NCI-H748 (cell line): ENCODE measurements around the gene MUSK.

ENCODE experiments used
- DNase-seq: peaks from one replicate; lab custom pipeline; 2025; ENCODE audit not compliant: unreplicated experiment; lab: John Stamatoyannopoulos, UW

Gene MUSK

DNA sequence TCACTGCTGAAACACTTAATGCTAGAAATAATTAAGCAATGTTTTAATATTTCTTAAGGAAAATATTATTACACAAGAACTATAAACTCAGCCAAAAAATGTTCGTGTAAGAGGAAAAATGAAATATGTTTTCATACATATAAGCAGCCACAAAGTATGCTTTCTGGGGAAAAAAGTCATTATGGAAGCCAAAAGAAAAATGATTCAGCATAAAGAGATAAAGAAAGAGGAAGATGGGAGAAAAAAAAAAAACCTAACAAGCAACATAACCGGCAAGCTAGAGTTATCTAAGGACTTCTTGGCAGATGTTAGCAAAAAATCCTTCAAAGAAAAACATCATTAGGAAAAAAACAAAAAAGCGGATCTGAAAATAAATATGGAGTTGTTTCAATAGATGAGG is 179.1 kb downstream of the MUSK start:
- DNase-seq: no peak

- no peak for DNase-seq
Measured at GRCh38 chr9:110850401-110851135, 182.0 kb downstream of the MUSK start.
